Hematopoietic multipotent progenitor cell treated with erythropoietin and hydrocortisone succinate and interleukin-3 and kit ligand, for 8 days (in vitro differentiated cells): ENCODE data around the gene BTF3L4.
A peak's percentile ranks its signal among the peaks of the same experiment; 100 is the strongest.
"Not testable (repeated sequence)": the region's sequence is repeated elsewhere in the genome, so short reads cannot be mapped to it uniquely, and the experiment has no call there.

Source experiments
- DNase-seq: peaks from one replicate; pipeline ENCODE4 v3.0.0-alpha.2; 2015

Gene BTF3L4

DNA sequence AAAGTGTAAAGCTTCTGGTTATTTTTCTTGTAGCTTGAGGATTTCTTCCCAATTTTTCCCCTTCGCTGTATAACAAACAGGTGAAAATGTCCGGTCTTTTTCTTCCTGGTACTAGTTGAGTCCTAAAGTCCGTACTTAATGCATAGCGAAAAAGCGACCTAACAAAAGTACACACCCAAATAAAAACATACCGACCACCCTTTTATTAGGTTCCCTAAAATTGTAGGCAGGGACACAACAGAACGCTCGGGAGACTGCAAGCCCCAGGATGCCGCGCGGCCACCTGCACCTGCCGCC, 281 bp upstream of the BTF3L4 start:
- DNase-seq = no peak

DNA sequence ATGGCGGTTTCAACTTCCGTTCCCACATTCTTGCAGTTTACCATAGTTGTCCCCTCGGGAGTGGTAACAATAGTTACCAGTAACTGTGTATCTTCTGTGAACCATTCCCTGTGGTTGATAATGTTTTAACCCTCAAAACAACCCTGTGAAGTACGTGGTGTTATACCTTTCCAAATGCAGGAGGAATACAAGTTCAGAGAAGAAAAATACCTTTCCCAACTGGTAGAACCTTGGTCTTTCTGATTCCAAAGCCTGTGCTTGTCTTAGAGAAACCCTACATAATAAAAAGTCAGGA, 789 bp downstream of the BTF3L4 start:
- DNase-seq = no peak

DNA sequence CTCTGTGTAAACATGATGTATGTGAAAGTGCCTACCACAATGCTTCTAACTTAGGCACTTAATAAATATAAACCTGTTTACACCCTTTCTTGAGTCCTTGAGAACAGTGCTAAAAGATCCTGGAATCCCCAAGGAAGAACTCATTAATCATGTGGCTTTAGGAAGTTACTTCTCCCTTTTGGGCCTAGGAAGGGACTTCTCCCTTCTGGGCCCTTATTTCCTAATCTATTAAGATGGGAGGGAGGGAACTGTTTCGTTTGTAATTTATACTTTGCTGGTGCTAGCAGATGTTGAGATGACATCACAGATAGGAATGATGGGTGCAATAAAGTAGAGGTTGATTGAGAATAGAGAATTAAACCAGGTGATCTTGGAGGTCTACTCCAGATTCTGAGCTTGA, 1.2 kb downstream of the BTF3L4 start:
- peak; percentile 51 for DNase-seq

DNA sequence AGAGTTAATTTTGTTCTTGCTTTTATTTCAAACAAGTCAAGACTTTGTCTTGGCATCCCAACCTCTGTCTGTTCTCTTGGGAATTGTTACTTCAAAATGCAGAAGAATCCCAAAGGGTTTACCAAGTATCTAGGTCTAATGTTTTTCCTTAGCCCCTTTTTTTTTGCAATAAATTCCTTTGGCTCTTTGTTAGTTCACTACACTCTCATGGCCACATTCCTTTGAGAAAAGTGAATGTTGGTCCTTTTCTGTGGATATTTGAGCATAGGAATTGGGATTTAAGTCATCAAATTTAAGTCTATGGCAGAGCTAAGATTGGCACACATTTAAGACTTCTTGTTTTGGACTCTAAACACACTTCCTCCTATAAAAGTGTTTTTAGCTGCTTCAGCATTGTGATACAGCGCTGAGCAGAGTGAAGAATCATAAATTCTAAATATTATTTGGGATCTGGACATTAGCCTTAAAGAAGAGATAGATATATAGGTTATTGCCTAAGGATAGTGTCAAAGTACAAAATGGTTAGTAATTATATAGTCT, 1.9 kb downstream of the BTF3L4 start:
- no peak for DNase-seq

DNA sequence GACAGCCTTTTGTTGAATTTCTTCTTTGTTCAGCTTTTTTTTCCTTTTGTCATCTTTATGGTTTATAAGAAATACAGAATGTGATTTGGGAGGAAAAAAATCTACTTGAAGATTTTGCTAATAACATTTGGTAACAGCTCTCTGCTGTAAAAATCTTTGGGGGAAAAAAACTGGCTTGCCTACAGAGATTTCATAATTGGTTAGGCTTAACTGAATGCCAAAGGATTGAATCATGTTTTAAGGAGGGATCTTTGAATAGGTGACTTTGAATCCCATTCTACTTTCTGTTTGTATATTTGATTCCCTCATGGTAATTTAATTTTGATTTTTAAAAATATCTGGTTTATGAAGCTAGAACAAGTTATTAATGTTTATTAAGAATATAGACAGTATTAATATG, 3.2 kb downstream of the BTF3L4 start:
- no peak for DNase-seq

- DNase-seq = no peak
These were observed 3.8 kb downstream of the BTF3L4 start for GRCh38 chr1:52059888-52060287.

DNA sequence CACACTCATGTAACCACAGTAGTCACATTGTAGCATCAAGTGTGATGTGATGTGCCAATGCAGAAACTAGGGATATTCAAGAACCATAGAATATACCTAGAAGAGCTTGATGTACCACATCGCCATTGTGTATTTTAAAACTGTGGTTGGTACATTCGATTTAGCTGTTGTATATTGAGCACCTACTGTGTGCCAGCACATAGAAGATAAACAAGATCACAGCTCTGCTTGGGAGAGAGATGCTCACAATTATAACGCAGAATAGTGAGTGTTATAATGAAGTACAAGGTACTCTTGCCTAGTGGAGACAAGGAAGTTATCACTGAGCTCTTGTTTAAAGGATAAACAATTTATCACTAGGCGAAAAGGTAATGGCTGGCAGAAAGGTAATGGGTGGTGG, 4.7 kb downstream of the BTF3L4 start:
- no peak for DNase-seq

DNA sequence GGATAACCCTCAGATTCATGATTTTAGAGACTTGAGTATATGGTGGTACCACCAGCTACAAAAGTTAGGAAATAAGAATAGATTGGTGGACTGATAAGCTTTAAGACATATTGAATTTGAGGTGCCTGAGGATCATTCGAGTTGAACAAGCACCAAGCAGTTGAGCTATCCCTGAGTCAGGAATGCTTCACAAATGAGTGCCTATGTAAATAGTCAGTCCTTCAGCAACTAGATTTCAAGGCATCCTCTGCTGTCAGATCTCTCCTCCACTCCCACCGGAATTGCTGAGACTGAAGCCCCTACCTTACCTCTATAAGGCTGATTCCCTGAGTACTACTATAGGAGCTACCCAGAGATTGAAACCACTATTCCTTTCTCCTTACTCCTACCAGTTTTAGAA, 7.1 kb downstream of the BTF3L4 start:
- no peak for DNase-seq

GRCh38 chr1:52070704-52071103, 14.6 kb downstream of the BTF3L4 start:
- no peak for DNase-seq

- no peak for DNase-seq
These were observed 16.2 kb downstream of the BTF3L4 start for GRCh38 chr1:52072291-52072690.

DNA sequence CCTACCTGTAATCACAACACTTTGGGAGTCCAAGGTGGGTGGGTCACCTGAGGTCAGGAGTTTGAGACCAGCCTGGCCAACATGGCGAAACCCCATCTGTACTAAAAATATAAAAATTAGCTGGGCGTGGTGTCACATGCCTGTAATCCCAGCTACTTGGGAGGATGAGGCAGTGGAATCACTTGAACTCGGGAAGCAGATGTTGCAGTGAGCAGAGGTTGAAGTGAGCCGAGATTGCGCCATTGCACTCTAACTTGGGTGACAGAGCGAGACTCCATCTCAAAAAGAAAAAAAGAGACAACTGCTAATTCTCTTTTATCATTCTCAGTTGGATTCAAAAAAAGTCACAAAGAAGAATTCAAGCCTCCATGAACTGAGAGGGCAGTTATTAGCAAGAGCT, 21.2 kb downstream of the BTF3L4 start:
- DNase-seq = not testable (repeated sequence)

- DNase-seq = no peak
These were observed 23.9 kb downstream of the BTF3L4 start for GRCh38 chr1:52080014-52080415.

GRCh38 chr1:52087892-52088291, 31.8 kb downstream of the BTF3L4 start:
- DNase-seq = not testable (repeated sequence)

GRCh38 chr1:52094300-52094699, 38.2 kb downstream of the BTF3L4 start:
- DNase-seq = not testable (repeated sequence)

DNA sequence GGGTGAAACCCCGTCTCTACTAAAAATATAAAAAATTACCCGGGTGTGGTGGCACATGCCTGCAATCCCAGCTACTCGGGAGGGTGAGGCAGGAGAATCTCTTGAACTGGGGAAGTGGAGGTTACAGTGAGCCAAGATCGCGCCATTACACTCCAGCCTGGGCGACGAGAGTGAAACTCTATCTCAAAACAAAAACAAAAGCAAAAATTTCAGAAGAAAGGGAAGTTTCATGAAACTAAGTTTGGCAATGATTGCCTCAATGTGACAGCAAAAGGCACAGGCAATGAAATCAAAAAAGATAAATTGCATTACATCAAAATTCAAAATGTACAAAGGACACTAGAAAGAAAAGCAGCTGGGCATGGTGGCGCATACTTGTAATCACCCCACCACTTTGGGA, 40.1 kb downstream of the BTF3L4 start:
- DNase-seq = no peak

DNA sequence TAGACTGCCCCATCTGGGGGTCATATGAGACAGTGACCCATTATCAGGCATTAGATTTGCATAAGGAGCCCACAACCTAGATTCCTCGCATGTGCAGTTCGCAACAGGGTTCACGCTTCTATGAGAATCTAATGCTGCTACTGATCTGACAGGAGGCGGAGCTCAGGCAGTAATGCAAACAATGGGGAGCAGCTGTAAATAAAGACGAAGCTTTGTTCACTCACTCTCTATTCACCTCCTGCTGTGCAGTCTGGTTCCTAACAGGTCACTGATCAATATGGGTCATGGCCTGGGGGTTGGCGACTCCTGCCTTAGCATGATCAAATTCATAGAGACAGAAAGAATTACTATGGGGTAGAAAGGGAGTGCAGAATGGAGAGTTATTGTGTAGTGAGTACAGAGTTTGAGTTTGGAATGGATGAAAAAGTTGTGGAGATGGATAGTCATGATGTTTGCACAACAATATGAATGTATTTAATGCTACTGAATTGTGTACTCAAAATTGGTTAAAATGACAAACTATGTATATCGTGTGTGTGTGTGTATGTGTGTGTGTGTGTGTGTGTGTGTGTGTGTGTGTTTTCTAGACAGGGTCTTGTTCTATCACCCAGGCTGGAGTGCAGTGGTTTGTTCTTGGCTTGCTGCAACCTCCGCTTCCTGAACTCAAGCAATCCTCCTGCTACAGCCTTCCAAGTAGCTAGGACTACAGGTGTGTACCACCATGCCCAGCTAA, 42.2 kb downstream of the BTF3L4 start:
- no peak for DNase-seq

DNA sequence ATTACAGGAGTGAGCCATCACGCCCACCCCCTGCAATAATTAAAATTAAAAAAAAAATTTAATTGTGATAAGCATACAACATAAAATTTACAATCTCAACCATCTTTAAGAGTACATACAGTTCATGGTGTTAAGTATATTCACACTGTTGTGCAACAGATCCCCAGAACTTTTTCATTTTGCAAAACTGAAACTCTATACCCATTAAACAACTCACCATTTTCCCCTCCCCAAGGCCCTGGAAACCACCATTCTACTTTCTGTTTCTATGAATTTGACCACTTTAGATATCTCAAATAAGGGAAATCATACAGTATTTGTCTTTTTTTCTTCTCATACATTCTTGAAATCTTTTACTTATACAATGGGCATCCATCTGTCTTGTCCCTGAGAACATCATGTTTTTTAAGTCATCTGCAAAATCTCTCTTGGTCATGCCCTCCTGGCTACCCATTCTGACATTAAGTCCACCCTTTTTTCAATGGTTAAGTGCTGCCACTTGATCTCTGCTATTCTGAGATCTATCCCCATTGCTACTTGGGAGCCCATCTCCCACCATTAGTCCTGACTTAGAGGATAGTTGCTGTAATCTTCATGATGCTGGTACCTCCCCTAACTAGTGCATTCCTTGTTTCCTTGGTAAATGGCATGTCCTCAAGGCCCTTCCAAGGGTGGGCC, 46.4 kb downstream of the BTF3L4 start:
- DNase-seq = no peak

GRCh38 chr1:52111492-52111891, 55.4 kb downstream of the BTF3L4 start:
- no peak for DNase-seq

GRCh38 chr1:52112489-52112888, 56.4 kb downstream of the BTF3L4 start:
- DNase-seq = no peak

DNA sequence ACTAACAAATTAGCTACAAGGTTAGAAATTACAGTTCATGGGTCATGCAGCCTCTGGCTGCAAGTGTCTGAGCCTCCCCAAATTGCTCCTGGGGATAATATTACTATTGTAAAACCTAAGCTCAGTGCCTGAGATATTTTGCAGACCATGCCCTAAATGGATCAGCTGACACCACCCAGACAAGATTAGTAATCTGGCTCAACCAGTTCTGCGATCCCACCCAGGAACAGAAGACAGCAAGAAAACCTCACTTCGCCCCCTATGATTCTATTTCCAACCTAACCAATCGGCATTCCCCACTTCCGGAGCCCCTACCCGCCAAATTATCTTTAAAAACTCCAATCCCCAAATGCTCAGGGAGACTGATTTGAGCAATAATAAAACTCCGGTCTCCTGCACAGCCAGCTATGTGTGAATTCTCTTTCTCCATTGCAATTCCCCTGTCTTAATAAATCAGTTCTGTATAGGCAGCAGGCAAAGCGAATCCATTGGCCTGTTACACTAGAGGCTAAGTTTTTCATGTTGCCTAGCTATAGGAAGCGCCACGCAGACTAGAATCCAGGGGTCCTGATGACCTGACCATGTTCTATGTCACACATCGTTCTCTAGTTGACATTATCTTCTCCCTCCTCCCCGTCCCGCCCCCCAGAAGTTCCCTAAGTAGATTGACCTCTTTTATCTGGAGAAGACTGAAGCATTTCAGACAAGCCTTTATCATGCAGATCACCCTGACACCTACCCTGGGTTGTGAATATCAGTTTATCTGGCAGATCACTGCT, 63.4 kb downstream of the BTF3L4 start:
- no peak for DNase-seq

DNA sequence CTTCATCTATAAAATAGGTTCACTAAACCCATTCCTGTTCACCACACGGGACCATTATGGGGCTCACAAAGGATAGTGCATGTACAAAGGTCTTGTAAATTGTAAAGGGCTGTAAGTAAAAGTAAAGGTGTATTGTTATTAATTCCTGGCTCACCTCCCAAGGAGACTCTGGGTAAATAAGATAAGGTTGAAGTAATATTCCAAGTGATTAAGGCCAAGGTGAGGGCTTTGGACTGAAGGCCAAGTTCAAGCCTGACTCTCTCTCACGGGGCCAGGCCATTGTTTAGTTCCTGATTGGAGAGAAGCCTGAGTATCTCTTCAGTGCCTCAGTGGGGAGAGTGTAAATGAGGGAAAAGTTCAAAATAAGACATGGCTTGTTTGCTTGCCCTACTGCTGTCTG, 66.3 kb downstream of the BTF3L4 start:
- DNase-seq = no peak

DNA sequence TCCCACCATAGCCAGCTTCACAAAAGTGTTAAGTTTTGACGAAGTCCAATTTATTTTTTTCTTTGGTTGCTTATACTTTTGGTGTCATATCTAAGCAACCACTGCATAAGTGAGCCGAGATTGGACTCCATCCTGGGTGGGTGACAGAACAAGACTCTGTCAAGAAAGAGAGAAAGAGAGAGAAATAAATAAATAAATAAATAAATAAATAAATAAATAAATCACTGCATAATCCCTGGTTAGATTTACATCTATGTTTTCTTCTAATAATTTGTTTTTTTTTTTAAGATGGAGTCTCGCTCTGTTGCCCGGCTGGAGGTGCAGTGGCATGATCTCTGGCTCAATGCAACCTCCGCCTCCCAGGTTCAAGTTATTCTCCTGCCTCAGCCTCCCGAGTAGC, 67.5 kb downstream of the BTF3L4 start:
- no peak for DNase-seq

DNA sequence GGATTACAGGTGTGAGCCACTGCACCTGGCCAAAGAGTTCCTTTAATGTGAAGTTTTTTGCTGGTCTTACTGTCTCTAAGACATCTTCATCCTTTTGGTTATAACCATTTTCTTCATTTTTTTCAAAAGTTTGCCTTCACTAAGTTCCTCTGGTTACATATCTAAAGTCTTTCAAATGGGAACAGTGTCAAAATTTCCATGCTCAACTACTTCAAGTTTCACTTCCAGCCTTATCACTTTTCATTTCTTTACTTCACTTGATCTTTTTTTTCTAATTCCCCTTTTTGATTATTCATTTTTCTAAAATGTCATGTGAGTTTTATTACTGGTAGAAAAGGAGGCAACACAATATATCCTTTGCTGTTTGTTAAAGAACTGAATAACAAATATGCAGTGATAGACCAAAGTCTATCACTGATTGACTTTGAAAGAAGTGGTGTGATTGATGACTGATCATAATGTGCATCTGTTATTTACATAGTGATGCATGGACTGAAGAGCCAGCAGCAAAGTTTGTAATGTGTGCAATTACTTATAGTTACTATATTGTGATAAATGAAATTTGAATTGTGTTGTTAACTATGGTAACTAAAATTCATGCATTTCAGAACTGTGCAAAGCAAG, 69.8 kb downstream of the BTF3L4 start:
- DNase-seq = no peak
